IMR-90 (cell line): ENCODE results near the gene RNASE2. TPM values are rescaled to one million over a fixed set of nuclear protein-coding genes. Genes with fewer than 3 reads are reported as not detected.

Source experiments
- ATAC-seq: fragments of 200-7000 bp; cut with Tn5 transposase; 2 replicates; pipeline ENCODE4 v1.9.1; 2020; ENCODE audit warnings: low read depth, mild to moderate bottlenecking, moderate library complexity
- BruUV-seq: library from RNA; stranded (reverse); fragments of 400-500 nt; replicated peaks from 2 replicates; lab custom pipeline; 2021; lab: Mats Ljungman, UMichigan
- CTCF ChIA-PET: fragments of 300-600 bp; formaldehyde crosslinking; extraction: SDS; loops from one replicate; lab custom pipeline; 2021; ENCODE audit warnings: antibody characterized with exemption; lab: Yijun Ruan, JAX
- POLR2A ChIA-PET: fragments of 300-600 bp; sonication (Branson Sonifier 250); formaldehyde crosslinking; loops from one replicate; lab custom pipeline; 2022; ENCODE audit warnings: antibody characterized with exemption; ENCODE audit not compliant: unreplicated experiment; lab: Charles Lee
- DNase-seq: peaks from one replicate; pipeline ENCODE4 v3.0.0; 2013
- H2AFZ ChIP-seq: replicated peaks from 2 replicates; pipeline ENCODE3; 2013; ENCODE audit warnings: low read length, mild to moderate bottlenecking; ENCODE audit not compliant: poor library complexity
- H2AK5ac ChIP-seq: 2 replicates; pipeline ENCODE4 v1.6.1; 2013; ENCODE audit warnings: low read depth, low read length, inconsistent platforms
- H2AK9ac ChIP-seq: replicated peaks from 2 replicates; pipeline ENCODE3; 2013; ENCODE audit warnings: mild to moderate bottlenecking, low read depth, low read length, moderate library complexity; ENCODE audit not compliant: poor library complexity
- H2BK120ac ChIP-seq: 2 replicates; pipeline ENCODE4 v1.6.1; 2013; ENCODE audit warnings: low read depth, low read length, inconsistent platforms
- H2BK15ac ChIP-seq: 3 replicates; pipeline ENCODE4 v1.6.1; 2013; ENCODE audit warnings: low read depth, low read length, inconsistent platforms
- H2BK20ac ChIP-seq: 2 replicates; pipeline ENCODE4 v1.6.1; 2013; ENCODE audit warnings: low read depth, mild to moderate bottlenecking, inconsistent platforms, low read length, moderate library complexity
- H2BK5ac ChIP-seq: 2 replicates; pipeline ENCODE4 v1.6.1; 2013; ENCODE audit warnings: mild to moderate bottlenecking, low read depth, low read length, inconsistent platforms; ENCODE audit not compliant: poor library complexity, severe bottlenecking
- H3K14ac ChIP-seq: replicated peaks from 2 replicates; pipeline ENCODE4 v1.6.1; 2013; ENCODE audit warnings: low read depth, low read length, inconsistent platforms
- H3K18ac ChIP-seq: 2 replicates; pipeline ENCODE4 v1.6.1; 2013; ENCODE audit warnings: low read depth, low read length, control low read depth
- H3K23ac ChIP-seq: 2 replicates; pipeline ENCODE4 v1.6.1; 2013; ENCODE audit warnings: low read depth, low read length, inconsistent platforms
- H3K27ac ChIP-seq: 2 replicates; pipeline ENCODE4 v1.5.1; 2013; ENCODE audit warnings: mild to moderate bottlenecking, control low read depth, low read length; ENCODE audit not compliant: insufficient read depth
- H3K27me3 ChIP-seq: 2 replicates; pipeline ENCODE4 v1.6.1; 2013; ENCODE audit warnings: low read length; ENCODE audit not compliant: control insufficient read depth, insufficient read depth
- H3K36me3 ChIP-seq: 2 replicates; pipeline ENCODE4 v1.6.1; 2013; ENCODE audit warnings: low read length, mixed read lengths; ENCODE audit not compliant: control insufficient read depth, insufficient read depth
- H3K4ac ChIP-seq: 2 replicates; pipeline ENCODE4 v1.6.1; 2013; ENCODE audit warnings: low read depth, low read length, inconsistent platforms
- H3K4me1 ChIP-seq: 2 replicates; pipeline ENCODE4 v1.6.1; 2013; ENCODE audit warnings: low read length, mixed read lengths; ENCODE audit not compliant: control insufficient read depth, insufficient read depth
- H3K4me2 ChIP-seq: 2 replicates; pipeline ENCODE4 v1.6.1; 2013; ENCODE audit warnings: low read depth, mild to moderate bottlenecking, control low read depth, low read length, moderate library complexity
- H3K4me3 ChIP-seq: 2 replicates; pipeline ENCODE4 v1.5.1; 2013; ENCODE audit warnings: low read depth, mild to moderate bottlenecking, control low read depth, low read length, moderate library complexity; ENCODE audit not compliant: insufficient read depth
- H3K56ac ChIP-seq: 2 replicates; pipeline ENCODE4 v1.6.1; 2013; ENCODE audit warnings: low read length, inconsistent platforms; ENCODE audit not compliant: insufficient read depth; ENCODE audit errors: extremely low read depth
- H3K79me1 ChIP-seq, 2 experiments: 2 replicates each; pipeline ENCODE4 v1.6.1; 2013; ENCODE audit warnings: low read length in 2 of 2, inconsistent platforms in 1 of 2, low read depth in 1 of 2
- H3K9ac ChIP-seq: 2 replicates; pipeline ENCODE4 v1.6.1; 2013; ENCODE audit warnings: low read depth, low read length, control low read depth
- H3K9me1 ChIP-seq: 2 replicates; pipeline ENCODE4 v1.6.1; 2013; ENCODE audit warnings: low read length, inconsistent platforms; ENCODE audit not compliant: insufficient read depth
- H3K9me3 ChIP-seq: 2 replicates; pipeline ENCODE4 v1.6.1; 2013; ENCODE audit warnings: low read length; ENCODE audit not compliant: control insufficient read depth, insufficient read depth
- H4K20me1 ChIP-seq: 2 replicates; pipeline ENCODE4 v1.6.1; 2013; ENCODE audit warnings: low read length, inconsistent platforms; ENCODE audit not compliant: insufficient read depth
- H4K5ac ChIP-seq: 2 replicates; pipeline ENCODE4 v1.6.1; 2013; ENCODE audit warnings: mild to moderate bottlenecking, low read depth, low read length, control low read depth
- H4K8ac ChIP-seq, 2 experiments: 2 replicates each; pipeline ENCODE4 v1.6.1; 2013; ENCODE audit warnings: low read depth in 2 of 2, low read length in 2 of 2, control low read depth in 1 of 2, inconsistent platforms in 1 of 2
- H4K91ac ChIP-seq: 2 replicates; pipeline ENCODE4 v1.6.1; 2013; ENCODE audit warnings: low read depth, low read length, inconsistent platforms; ENCODE audit not compliant: insufficient read depth
- WGBS, 2 experiments: methylation state at CpG; one replicate each; pipeline versions ENCODE4 v1.1.5 to v1.1.7; 2013; ENCODE audit warnings: missing lambda C conversion rate in 2 of 2; ENCODE audit not compliant: insufficient read length in 1 of 2; ENCODE audit errors: extremely low coverage in 2 of 2; 5-methylcytosine and 5-hydroxymethylcytosine counted together
- dilution Hi-C: fragments of 300-500 bp; cut with HindIII; formaldehyde crosslinking; loops from one replicate; pipeline ENCODE4 v1.14.3; 2018; ENCODE audit warnings: low sequenced_read_pairs; ENCODE audit not compliant: unreplicated experiment
- in situ Hi-C: fragments of 300-500 bp; cut with MboI; formaldehyde crosslinking; loops from 3 replicates; pipeline ENCODE4 v1.14.3; 2019; ENCODE audit warnings: low sequenced_read_pairs, inconsistent platforms, mixed read lengths
- intact Hi-C: fragments of 100-400 bp; cut with micrococcal nuclease; formaldehyde crosslinking; loops from 2 replicates; pipeline ENCODE4 v1.10.0; 2022
- polyA plus RNA-seq, 3 experiments: library from polyadenylated mRNA; depleted of rRNA; stranded (reverse); fragments of >200 nt; gene quantifications; 2 replicates each; pipeline ENCODE4 v1.2.3, GENCODE V29; 2012; ENCODE audit warnings: low replicate concordance in 1 of 3
- total RNA-seq: library from RNA; depleted of rRNA; stranded (reverse); fragments of >200 nt; gene quantifications from 2 replicates; pipeline ENCODE4 v1.2.3, GENCODE V29; 2012
- TF ChIP-seq, protein P1 (sequence below): conservative IDR thresholded peaks from 2 replicates; pipeline ENCODE4 v1.5.1; 2012; ENCODE audit warnings: mild to moderate bottlenecking, low read depth, low read length, improper control_type of control experiment
- TF ChIP-seq, protein P2 (sequence below): fragments of 150-350 bp; IDR thresholded peaks from 2 replicates; pipeline ENCODE4 v1.6.1; 2017; ENCODE audit warnings: mild to moderate bottlenecking, antibody characterized with exemption, low read length, low read depth

RNASE2 gene
- total and polyA plus RNA-seq, 2 of the 4 experiments (the other 2 are of a cell fraction): not detected

DNA sequence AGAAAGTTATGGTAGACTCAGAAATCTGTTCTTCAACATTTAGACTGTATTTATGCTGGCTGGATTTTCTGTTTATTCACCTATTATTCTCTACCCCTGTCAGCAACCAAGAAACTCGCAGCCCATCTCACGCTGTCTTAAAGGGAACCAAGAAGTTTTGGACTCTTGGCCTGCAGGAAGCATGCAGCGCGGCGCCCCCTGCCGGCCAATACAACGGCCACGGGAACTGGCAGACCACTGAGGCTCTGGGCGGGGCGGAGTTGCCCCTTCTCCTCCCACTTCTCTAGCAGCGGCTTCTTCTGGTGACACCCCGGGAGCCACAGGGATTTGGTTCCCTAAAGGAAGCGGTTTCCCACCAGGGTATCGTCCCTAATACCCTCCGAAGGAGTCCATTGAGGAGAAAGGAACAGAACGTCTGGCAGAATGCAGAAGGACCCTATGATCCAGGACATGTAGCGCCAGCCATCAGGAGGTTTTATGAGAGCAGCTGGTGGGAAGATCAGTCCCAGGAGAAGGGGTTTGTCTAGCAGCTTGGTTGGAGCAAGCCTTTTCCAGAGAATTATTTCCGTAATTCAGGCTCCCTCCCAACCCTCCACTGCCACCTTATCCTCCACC lies 21.0 kb upstream of the RNASE2 start:
- no peak overlapping the region for H2BK15ac ChIP-seq
- no peaks in the 10 kb centered on the region for H3K79me1 ChIP-seq
- TF ChIP-seq, protein P1, sequence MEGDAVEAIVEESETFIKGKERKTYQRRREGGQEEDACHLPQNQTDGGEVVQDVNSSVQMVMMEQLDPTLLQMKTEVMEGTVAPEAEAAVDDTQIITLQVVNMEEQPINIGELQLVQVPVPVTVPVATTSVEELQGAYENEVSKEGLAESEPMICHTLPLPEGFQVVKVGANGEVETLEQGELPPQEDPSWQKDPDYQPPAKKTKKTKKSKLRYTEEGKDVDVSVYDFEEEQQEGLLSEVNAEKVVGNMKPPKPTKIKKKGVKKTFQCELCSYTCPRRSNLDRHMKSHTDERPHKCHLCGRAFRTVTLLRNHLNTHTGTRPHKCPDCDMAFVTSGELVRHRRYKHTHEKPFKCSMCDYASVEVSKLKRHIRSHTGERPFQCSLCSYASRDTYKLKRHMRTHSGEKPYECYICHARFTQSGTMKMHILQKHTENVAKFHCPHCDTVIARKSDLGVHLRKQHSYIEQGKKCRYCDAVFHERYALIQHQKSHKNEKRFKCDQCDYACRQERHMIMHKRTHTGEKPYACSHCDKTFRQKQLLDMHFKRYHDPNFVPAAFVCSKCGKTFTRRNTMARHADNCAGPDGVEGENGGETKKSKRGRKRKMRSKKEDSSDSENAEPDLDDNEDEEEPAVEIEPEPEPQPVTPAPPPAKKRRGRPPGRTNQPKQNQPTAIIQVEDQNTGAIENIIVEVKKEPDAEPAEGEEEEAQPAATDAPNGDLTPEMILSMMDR: peak; percentile 37
- TF ChIP-seq, protein P2, sequence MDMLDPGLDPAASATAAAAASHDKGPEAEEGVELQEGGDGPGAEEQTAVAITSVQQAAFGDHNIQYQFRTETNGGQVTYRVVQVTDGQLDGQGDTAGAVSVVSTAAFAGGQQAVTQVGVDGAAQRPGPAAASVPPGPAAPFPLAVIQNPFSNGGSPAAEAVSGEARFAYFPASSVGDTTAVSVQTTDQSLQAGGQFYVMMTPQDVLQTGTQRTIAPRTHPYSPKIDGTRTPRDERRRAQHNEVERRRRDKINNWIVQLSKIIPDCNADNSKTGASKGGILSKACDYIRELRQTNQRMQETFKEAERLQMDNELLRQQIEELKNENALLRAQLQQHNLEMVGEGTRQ: no peak
- no peak overlapping the region for H2AK5ac ChIP-seq
- H2BK120ac ChIP-seq: no peak overlapping the region
- POLR2A ChIA-PET: no interaction called here
- no peak overlapping the region for H3K56ac ChIP-seq
- in situ Hi-C loops (no loop called here), intact Hi-C loops (no loop called here), dilution Hi-C loops (no loop called here)
- H3K18ac ChIP-seq: no peak overlapping the region
- H2AK9ac ChIP-seq: no peak overlapping the region
- no peaks in the 10 kb centered on the region for H3K36me3 ChIP-seq
- no peaks in the 10 kb centered on the region for H3K4me1 ChIP-seq
- DNase-seq (no peak), ATAC-seq (no peak)
- H3K9me1 ChIP-seq: no peaks in the 10 kb centered on the region
- no peak overlapping the region for H4K5ac ChIP-seq
- no peak overlapping the region for H2BK5ac ChIP-seq
- H4K91ac ChIP-seq: no peak overlapping the region
- H3K27me3 ChIP-seq: peaks cover 2% of the 10 kb centered on the region
- no peaks in the 10 kb centered on the region for H4K20me1 ChIP-seq
- no peak overlapping the region for H3K4me3 ChIP-seq
- CTCF ChIA-PET: no interaction called here
- H3K4ac ChIP-seq: no peak overlapping the region
- H3K27ac ChIP-seq: no peak overlapping the region
- H4K8ac ChIP-seq: no peak overlapping the region
- BruUV-seq: no TSS peak
- no peak overlapping the region for H3K9ac ChIP-seq
- WGBS, 2 experiments: 11% methylated on average over 7 of the region's 18 CpGs; no CpG with 5 or more reads in 1 of the 2 experiments
- H3K23ac ChIP-seq: no peak overlapping the region
- no peak overlapping the region for H2BK20ac ChIP-seq
- H3K9me3 ChIP-seq: no peaks in the 10 kb centered on the region
- H3K14ac ChIP-seq: no peak overlapping the region
- H3K4me2 ChIP-seq: no peak overlapping the region
- H2AFZ ChIP-seq: peak overlapping the region; percentile 11
